Fibroblast of skin of right biceps (primary cell): ENCODE measurements around the gene BCAT1.
"Not testable (repeated sequence)": the region's sequence is repeated elsewhere in the genome, so short reads cannot be mapped to it uniquely, and the experiment has no call there.

Source experiments
- DNase-seq: peaks from one replicate; pipeline ENCODE4 v3.0.0-alpha.2; 2013

The BCAT1 gene

GRCh38 chr12:24851883-24852282 lies 97.0 kb downstream of the BCAT1 start:
- DNase-seq, result not testable (repeated sequence)

DNA sequence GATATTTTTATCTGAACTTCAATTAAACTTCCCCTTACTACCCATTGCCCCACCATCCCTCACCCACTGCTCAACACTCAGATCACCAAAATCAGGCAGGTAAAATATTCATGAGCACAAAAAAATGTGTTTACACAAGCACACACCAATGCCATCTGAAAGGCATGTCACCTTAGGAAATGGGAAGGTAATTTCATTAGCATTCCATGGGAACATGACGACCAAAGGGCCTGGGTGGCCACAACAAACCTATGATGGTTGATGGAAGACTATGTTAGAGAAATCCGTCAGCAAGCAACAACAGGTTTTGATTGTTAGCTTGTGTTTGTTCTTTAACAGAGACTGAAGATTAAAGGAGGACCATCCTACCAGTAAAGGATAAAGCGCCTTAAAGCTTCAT lies 97.6 kb downstream of the BCAT1 start:
- no peak for DNase-seq

GRCh38 chr12:24850496-24850895 lies 98.4 kb downstream of the BCAT1 start:
- no peak for DNase-seq

- no peak for DNase-seq
Observed at GRCh38 chr12:24848941-24849477, 99.9 kb downstream of the BCAT1 start.

DNA sequence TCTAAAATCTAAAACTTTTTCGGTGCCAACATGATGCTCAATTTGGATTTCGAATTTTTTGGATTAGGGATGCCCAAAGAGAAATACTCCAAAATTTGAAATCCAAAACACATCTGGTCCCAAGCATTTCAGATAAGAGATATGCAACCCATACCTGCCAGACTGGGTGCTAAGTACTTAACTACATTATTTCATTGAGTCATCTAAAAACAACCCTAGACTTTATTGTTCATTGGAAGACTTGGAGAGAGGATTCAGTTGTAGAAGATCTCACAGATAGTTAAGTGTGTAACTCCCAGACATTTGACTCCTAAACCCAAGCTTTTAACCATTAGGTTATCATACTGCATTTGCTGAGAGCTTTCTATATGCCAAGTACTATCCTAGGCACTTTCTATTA lies 102.2 kb downstream of the BCAT1 start:
- DNase-seq, result no peak

GRCh38 chr12:24845615-24846014 lies 103.3 kb downstream of the BCAT1 start:
- DNase-seq, result no peak

- DNase-seq, result no peak
Observed at GRCh38 chr12:24840046-24840800, 108.7 kb downstream of the BCAT1 start.

DNA sequence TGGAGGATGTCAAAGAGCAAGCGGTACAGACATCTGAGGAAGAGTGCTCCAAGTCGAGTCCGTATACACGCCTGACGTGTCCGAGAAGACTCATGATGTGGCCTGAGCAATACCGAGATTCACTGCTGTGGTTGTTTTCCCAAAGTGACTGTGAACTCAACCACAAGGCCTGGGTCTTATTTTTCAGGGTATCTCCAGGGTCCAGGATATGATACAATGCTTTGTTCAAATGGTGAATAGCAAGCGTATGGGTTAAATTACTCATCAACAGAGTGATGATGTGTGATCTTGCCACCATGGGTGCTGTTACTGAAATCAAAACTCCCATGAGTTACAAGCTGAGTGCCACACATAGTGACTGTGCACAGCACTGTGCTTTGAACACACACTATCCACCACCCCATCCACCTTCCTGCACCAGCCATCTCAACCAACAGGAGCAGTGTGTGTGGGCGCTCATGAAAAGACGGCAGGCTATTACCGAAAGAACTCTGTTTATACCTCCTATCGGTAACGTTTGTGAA lies 109.6 kb downstream of the BCAT1 start:
- peak; percentile 87 for DNase-seq

DNA sequence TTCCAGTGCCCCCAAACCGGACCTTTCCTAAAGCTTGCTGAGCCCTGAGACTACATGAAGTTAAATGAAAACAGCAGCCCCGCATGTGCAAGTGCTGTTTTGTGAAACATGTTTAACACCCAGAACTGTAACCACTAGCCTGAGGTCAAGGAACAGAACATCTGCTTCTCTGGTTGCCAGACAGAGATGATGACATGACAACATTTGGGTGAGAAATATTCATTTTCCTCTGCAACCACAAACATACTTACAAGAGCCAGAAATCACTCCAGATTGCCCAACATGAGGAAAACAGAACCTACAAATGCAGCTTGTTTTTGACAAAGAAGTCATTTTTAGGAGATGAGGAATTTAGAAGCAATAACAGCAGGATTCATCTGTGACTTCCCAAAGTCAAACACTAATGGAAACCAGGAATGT lies 110.4 kb downstream of the BCAT1 start:
- peak; percentile 92 for DNase-seq

DNA sequence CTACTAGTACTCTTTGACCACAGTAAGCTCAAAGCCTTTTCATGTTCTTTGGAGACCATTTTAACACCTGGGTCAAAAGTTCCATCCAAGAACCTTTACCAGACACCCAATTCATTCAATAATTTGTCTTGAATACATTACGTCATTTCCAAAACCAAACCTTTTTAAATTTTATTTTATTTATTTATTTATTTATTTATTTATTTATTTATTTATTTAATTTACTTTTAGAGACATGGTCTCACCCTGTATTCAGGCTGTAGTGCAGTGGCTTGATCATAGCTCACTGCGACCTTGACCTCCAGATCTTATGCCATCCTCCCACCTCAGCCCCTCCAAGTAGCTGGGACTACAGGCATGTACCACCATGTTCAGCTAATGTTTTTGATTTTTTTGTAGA lies 113.5 kb downstream of the BCAT1 start:
- no peak for DNase-seq

DNA sequence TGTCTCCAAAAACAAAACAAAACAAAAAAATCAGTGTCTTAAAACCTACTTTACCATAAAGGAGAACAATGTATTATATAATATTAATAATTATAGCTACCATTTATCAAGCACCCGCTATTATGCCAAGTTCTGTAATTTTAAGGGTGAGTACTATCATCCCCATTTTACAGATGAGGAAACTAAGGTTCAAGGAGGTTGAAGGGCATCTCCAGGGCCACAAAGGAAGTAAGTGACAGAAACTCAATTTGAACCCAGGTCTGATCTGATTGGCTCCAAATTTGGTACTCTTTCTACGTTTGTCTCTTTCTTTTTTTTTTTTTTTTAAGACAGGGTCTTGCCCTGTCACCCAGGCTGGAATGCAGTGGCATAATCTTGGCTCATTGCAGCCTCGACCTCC lies 115.4 kb downstream of the BCAT1 start:
- DNase-seq, result no peak

GRCh38 chr12:24823808-24824515 lies 124.9 kb downstream of the BCAT1 start:
- no peak for DNase-seq

DNA sequence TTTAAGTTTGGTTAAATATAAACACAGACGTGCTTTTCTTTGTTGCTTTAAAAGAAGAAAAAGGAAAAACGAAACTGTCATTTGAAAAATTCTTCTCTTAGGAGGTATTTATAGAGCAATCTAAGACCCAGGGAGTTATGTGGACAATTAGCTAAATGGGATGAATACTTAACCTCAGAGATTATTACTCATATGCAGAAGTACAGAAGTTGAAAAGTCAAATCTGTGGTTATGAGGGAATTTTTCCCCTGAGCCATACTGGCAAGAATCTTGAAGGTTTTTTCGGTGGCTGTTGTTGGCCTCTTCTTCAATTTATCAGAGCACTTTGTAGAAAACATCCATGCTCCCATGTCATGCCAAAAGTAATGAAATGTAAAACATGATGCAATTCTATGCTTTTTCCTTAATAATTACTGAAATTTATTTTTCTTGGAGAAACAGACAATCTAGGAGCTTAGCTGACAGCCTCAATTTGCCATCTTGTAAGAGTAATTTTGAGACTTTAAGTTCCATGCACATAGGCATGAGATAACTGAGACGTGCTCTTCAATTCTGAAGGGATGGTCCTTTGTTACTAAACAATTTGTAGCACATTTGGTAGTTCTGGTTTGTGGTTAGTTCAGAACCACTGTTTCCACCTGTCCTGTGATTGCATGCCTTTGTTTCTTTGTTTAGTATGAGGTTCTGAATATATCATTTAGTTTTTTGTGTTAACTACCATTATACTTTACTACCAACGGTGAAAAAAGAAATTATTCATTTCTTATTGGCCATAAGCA lies 126.6 kb downstream of the BCAT1 start:
- DNase-seq, result peak; percentile 82

GRCh38 chr12:24821691-24822090 lies 127.2 kb downstream of the BCAT1 start:
- DNase-seq, result peak; percentile 63

DNA sequence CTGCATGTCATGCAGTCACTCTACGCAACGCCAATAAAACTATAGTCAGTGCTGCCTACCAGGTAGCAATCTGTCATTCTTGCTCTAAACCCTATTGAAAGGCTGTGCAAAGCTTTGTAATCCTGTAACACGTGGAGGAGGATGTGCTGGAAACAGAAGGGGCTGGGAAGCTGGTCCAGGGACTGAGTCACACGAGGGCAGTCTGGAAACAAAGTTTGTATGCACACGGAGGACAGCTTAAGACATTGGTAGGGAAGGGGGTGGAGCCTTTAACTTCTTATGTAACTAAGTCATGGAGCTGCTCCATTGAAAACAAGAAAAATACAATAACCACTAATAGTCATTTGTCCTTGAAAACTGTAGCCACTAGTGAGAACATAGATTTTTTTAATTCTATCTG lies 128.0 kb downstream of the BCAT1 start:
- DNase-seq, result peak; percentile 62

GRCh38 chr12:24818351-24818750 lies 130.6 kb downstream of the BCAT1 start:
- DNase-seq, result no peak

- no peak for DNase-seq
Observed at GRCh38 chr12:24815114-24815423, 133.8 kb downstream of the BCAT1 start.

GRCh38 chr12:24814379-24815113 lies 134.4 kb downstream of the BCAT1 start:
- no peak for DNase-seq

GRCh38 chr12:24810378-24810777 lies 138.5 kb downstream of the BCAT1 start:
- peak; percentile 16 for DNase-seq

GRCh38 chr12:24809306-24809705 lies 139.6 kb downstream of the BCAT1 start:
- not testable (repeated sequence) for DNase-seq

DNA sequence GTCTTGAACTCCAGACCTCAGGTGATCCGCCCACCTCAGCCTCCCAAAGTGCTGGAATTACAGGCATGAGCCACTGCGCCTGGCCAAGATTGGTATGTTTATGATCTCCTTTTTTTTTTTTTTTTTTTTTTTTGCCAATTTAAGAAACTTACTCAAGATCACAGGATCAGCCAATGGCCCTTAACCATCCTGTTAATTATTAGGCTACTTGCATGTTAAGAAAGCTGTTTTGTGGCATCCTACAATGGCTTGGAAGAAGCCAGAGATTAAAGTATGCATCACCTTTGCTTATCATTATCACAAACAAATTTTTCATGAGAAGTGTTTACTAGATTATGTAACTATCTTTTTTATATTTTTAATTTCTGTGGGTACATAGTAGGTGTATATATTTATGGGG lies 140.2 kb downstream of the BCAT1 start:
- no peak for DNase-seq

DNA sequence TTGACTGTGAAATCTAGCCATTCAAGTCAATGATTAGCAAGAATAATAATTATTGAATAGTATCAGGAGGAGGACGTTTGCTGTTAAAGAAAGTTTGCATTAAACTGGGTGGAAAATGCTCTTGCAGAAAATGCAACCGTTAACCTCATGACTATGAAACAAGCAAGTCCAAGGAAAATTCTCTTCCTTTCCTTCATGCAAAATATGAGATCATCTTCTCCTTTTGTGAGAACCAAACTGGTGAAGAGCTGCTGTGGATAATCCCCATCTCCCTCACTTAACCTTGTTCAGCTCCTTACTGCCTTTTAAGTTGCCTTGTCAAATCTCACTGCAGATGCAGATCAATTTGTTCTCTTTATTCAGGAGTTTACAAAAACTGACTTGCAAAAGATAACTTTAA lies 142.5 kb downstream of the BCAT1 start:
- DNase-seq, result no peak
